K562 (cell line): ENCODE data around the gene LIN9. TPM values are rescaled to one million over a fixed set of nuclear protein-coding genes. Genes with fewer than 3 reads are reported as not detected.

Source experiments
- ATAC-seq: fragments of 200-7000 bp; cut with Tn5 transposase; 3 replicates; pipeline ENCODE4 v1.9.1; 2020; ENCODE audit warnings: moderate library complexity
- BruUV-seq: library from RNA; stranded (reverse); fragments of 400-500 nt; replicated peaks from 2 replicates; lab custom pipeline; 2021; lab: Mats Ljungman, UMichigan
- CTCF ChIA-PET: fragments of 300-600 bp; formaldehyde crosslinking; extraction: SDS; loops from one replicate; lab custom pipeline; 2021; ENCODE audit warnings: low intra/inter-chr PET ratio; lab: Yijun Ruan, JAX
- POLR2A ChIA-PET: fragments of 300-600, 350-650 bp; sonication (Branson Sonifier 250); formaldehyde crosslinking; extraction: SDS; loops from one replicate; lab custom pipeline; 2021; ENCODE audit warnings: antibody characterized with exemption, inconsistent platforms; lab: Yijun Ruan, JAX
- DNase-seq, 4 experiments: peaks; one replicate each; pipeline versions ENCODE4 v3.0.0 to v3.0.0-alpha.2; 2011 to 2018; ENCODE audit warnings: low spot score in 3 of 4, mixed read lengths in 3 of 4; ENCODE audit errors: extremely low read depth in 1 of 4
- FAIRE-seq: peaks from 2 replicates; lab custom pipeline; 2011; peaks lifted over from hg19 to GRCh38; lab: Jason Lieb, UNC
- H2AFZ ChIP-seq: 2 replicates; pipeline ENCODE4 v1.6.0; 2011; ENCODE audit warnings: low read depth, low read length, control low read depth, inconsistent platforms
- H3K27ac ChIP-seq: fragments of 200-600 bp; 3 replicates; pipeline ENCODE4 v1.8.0; 2011; ENCODE audit warnings: low read depth, mild to moderate bottlenecking, control low read depth, inconsistent platforms, low read length, moderate library complexity, mixed read lengths; ENCODE audit errors: extremely low read depth
- H3K27me3 ChIP-seq, 2 experiments: fragments of 300-600 bp in 1 of 2; 2 replicates in 1 of 2; 3 replicates in 1 of 2; pipeline versions ENCODE4 v1.6.0 to v1.8.0; 2011; ENCODE audit warnings: inconsistent platforms in 2 of 2, low read length in 2 of 2, mild to moderate bottlenecking in 1 of 2, mixed read lengths in 1 of 2, moderate library complexity in 1 of 2; ENCODE audit not compliant: control insufficient read depth in 2 of 2, insufficient read depth in 2 of 2
- H3K36me3 ChIP-seq: fragments of 300-600 bp; 3 replicates; pipeline ENCODE4 v1.8.0; 2011; ENCODE audit warnings: mild to moderate bottlenecking, low read length, inconsistent platforms; ENCODE audit not compliant: control insufficient read depth, insufficient read depth
- H3K4me1 ChIP-seq, 2 experiments: fragments of 200-600 bp in 1 of 2; replicated peaks in 1 of 2; 2 replicates in 1 of 2; 3 replicates in 1 of 2; pipeline versions ENCODE4 v1.5.1 to v1.8.0; 2011; ENCODE audit warnings: inconsistent platforms in 2 of 2, low read length in 2 of 2, mild to moderate bottlenecking in 1 of 2, mixed read lengths in 1 of 2, moderate library complexity in 1 of 2; ENCODE audit not compliant: control insufficient read depth in 2 of 2, insufficient read depth in 2 of 2
- H3K4me2 ChIP-seq: 2 replicates; pipeline ENCODE4 v1.6.1; 2011; ENCODE audit warnings: low read length, control low read depth, inconsistent platforms, mixed read lengths; ENCODE audit not compliant: insufficient read depth
- H3K4me3 ChIP-seq: fragments of 200-600 bp; sonication (generic), shearing (Covaris generic); 2 replicates; pipeline ENCODE4 v1.5.1; 2016; ENCODE audit warnings: control low read depth, inconsistent platforms
- H3K79me2 ChIP-seq: fragments of 200-600 bp; 3 replicates; pipeline ENCODE4 v1.8.0; 2011; ENCODE audit warnings: low read length, inconsistent platforms; ENCODE audit not compliant: control insufficient read depth, insufficient read depth
- H3K9ac ChIP-seq, 2 experiments: 2 replicates each; pipeline versions ENCODE4 v1.6.0 to v1.6.1; 2011; ENCODE audit warnings: low read depth in 2 of 2, low read length in 2 of 2, control low read depth in 1 of 2, inconsistent platforms in 1 of 2, mild to moderate bottlenecking in 1 of 2, mixed read lengths in 1 of 2; ENCODE audit not compliant: insufficient read depth in 1 of 2
- H3K9me1 ChIP-seq: one replicate; pipeline ENCODE4 v1.6.0; 2011; ENCODE audit warnings: inconsistent platforms, mild to moderate bottlenecking, low read length, moderate library complexity; ENCODE audit not compliant: control insufficient read depth, insufficient read depth
- H3K9me3 ChIP-seq: replicated peaks from 2 replicates; pipeline ENCODE4 v1.5.1; 2011; ENCODE audit warnings: low read depth, low read length, inconsistent platforms; ENCODE audit not compliant: control insufficient read depth, insufficient read depth
- H4K20me1 ChIP-seq: replicated peaks from 2 replicates; pipeline ENCODE4 v1.6.1; 2011; ENCODE audit warnings: low read length, inconsistent platforms, mixed read lengths; ENCODE audit not compliant: control insufficient read depth, insufficient read depth
- AFF1 ChIP-seq, 2 experiments: fragments of 450-650 bp; IDR thresholded peaks; 2 replicates each; pipeline ENCODE4 v1.6.1; 2018; ENCODE audit warnings: mild to moderate bottlenecking in 2 of 2, low read depth in 1 of 2; ENCODE audit not compliant: partially characterized antibody in 2 of 2
- BRF1 ChIP-seq: IDR thresholded peaks from 3 replicates; pipeline ENCODE4 v1.6.1; 2011; ENCODE audit warnings: borderline replicate concordance, mild to moderate bottlenecking; ENCODE audit not compliant: insufficient read length; ENCODE audit errors: extremely low read depth
- CCAR2 ChIP-seq: fragments of 200-400 bp; formaldehyde crosslinking; IDR thresholded peaks from 2 replicates; pipeline ENCODE4 v1.6.1; 2017; ENCODE audit warnings: mild to moderate bottlenecking, low read depth, low read length
- LEF1 ChIP-seq: fragments of 450-650 bp; IDR thresholded peaks from 2 replicates; pipeline ENCODE4 v1.6.1; 2016; ENCODE audit warnings: mild to moderate bottlenecking
- NFE2L1 ChIP-seq: fragments of 450-650 bp; IDR thresholded peaks from 2 replicates; pipeline ENCODE4 v1.6.1; 2016; ENCODE audit warnings: missing genetic modification characterization, low read depth, mild to moderate bottlenecking, missing compliant biosample characterization, moderate library complexity, borderline replicate concordance
- RFX7 ChIP-seq: fragments of 250-450 bp; sonication (Bioruptor Pico); IDR thresholded peaks from 2 replicates; pipeline ENCODE4 v1.5.1; 2021; ENCODE audit warnings: mild to moderate bottlenecking
- SP2 ChIP-seq: IDR thresholded peaks from 2 replicates; pipeline ENCODE4 v1.6.1; 2011; ENCODE audit warnings: mild to moderate bottlenecking, low read depth, low read length, moderate library complexity; ENCODE audit not compliant: poor library complexity, severe bottlenecking; ENCODE audit errors: extremely low read depth
- TAF9B ChIP-seq: fragments of 450-650 bp; IDR thresholded peaks from 2 replicates; pipeline ENCODE4 v1.6.1; 2018; ENCODE audit warnings: mild to moderate bottlenecking; ENCODE audit not compliant: partially characterized antibody
- THAP12 ChIP-seq: fragments of 250-450 bp; sonication (Bioruptor Pico); IDR thresholded peaks from 2 replicates; pipeline ENCODE4 v1.9.0; 2021; ENCODE audit warnings: mild to moderate bottlenecking, inconsistent platforms
- ZBTB43 ChIP-seq: sonication (generic); formaldehyde crosslinking; IDR thresholded peaks from 2 replicates; pipeline ENCODE4 v1.8.0; 2023; ENCODE audit warnings: mild to moderate bottlenecking, missing genetic modification reagents
- WGBS: fragments of 100-300 bp; shearing (Covaris generic); methylation state at CpG from one replicate; pipeline ENCODE4 v1.1.6; 2016; ENCODE audit warnings: low coverage, mixed read lengths; ENCODE audit not compliant: insufficient coverage; ENCODE audit errors: missing lambda C conversion rate; 5-methylcytosine and 5-hydroxymethylcytosine counted together
- in situ Hi-C: fragments of 300-500 bp; cut with MboI; formaldehyde crosslinking; loops from 4 replicates; pipeline ENCODE4 v1.15.0; 2018; ENCODE audit warnings: inconsistent platforms, mixed read lengths
- intact Hi-C: fragments of 100-400 bp; cut with micrococcal nuclease; formaldehyde crosslinking; loops from 2 replicates; pipeline ENCODE4 v1.14.2; 2022
- polyA plus RNA-seq, 8 experiments: library from polyadenylated mRNA; depleted of rRNA in 4 of 8; stranded (reverse) in 5 of 8; unstranded in 3 of 8; fragments of >200 nt; fragmentation: Nextera tagmentation in 2 of 8; fragmentation: Illumina TruSeq in 1 of 8; extraction: Ambion mirVana in 2 of 8; extraction: Trizol in 1 of 8; gene quantifications; 2 replicates each; pipeline versions ENCODE4 v1.2.1 to v1.2.3, GENCODE V29; 2011 to 2014; ENCODE audit warnings: inconsistent platforms in 1 of 8, missing spikeins in 1 of 8
- total RNA-seq, 7 experiments: library from RNA; depleted of rRNA in 6 of 7; stranded (reverse); fragments of >200 nt in 6 of 7; fragmentation: Illumina TruSeq in 2 of 7; extraction: Trizol in 2 of 7; gene quantifications; 2 replicates each; pipeline versions ENCODE4 v1.2.1 to v1.2.3, GENCODE V29; 2011 to 2021; ENCODE audit warnings: low replicate concordance in 1 of 7
- TF ChIP-seq, protein P1 (sequence below): fragments of 450-650 bp; IDR thresholded peaks from 2 replicates; pipeline ENCODE4 v1.6.1; 2017; ENCODE audit warnings: antibody characterized with exemption

The LIN9 gene
- total and polyA plus RNA-seq, 9 of the 15 experiments (the other 6 are each of a cell fraction or from before 2014, with no cell fraction given), result 18.8 to 33.0 (median 25.5) TPM

- no peak for DNase-seq
- BruUV-seq, result no TSS peak
- 82% methylated on average over 10 of the region's 10 CpGs for WGBS
- no peaks in the 10 kb centered on the region for H3K9me1 ChIP-seq
- no peak for ATAC-seq
- ChIA-PET POLR2A (interaction anchor here (1.6 kb wide), 1 partner anchor 11 kb away, joined by 4 read pairs; no protein-coding TSS in a partner anchor), CTCF (no interaction called here)
- no peaks in the 10 kb centered on the region for H3K79me2 ChIP-seq
- H4K20me1 ChIP-seq, result no peaks in the 10 kb centered on the region
- TF ChIP-seq NFE2L1 (tag) (no peak), BRF1 (no peak), THAP12 (CRISPR knock-in tag) (no peak), LEF1 (no peak), AFF1 (IDR thresholded peaks at IDR 0.05; ENCODE audit: low read depth in 1 of 2, partially characterized antibody in 2 of 2) (no peak), CCAR2 (no peak), SP2 (no peak), TAF9B (no peak), RFX7 (no peak), ZBTB43 (CRISPR knock-in tag) (no peak)
- TF ChIP-seq, protein P1, sequence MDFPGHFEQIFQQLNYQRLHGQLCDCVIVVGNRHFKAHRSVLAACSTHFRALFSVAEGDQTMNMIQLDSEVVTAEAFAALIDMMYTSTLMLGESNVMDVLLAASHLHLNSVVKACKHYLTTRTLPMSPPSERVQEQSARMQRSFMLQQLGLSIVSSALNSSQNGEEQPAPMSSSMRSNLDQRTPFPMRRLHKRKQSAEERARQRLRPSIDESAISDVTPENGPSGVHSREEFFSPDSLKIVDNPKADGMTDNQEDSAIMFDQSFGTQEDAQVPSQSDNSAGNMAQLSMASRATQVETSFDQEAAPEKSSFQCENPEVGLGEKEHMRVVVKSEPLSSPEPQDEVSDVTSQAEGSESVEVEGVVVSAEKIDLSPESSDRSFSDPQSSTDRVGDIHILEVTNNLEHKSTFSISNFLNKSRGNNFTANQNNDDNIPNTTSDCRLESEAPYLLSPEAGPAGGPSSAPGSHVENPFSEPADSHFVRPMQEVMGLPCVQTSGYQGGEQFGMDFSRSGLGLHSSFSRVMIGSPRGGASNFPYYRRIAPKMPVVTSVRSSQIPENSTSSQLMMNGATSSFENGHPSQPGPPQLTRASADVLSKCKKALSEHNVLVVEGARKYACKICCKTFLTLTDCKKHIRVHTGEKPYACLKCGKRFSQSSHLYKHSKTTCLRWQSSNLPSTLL, result no peak
- peaks cover 29% of the 10 kb centered on the region for H3K36me3 ChIP-seq
- no peak overlapping the region for H3K4me3 ChIP-seq
- FAIRE-seq, result no peak
- in situ Hi-C loops, result no loop called here
- peaks cover 13 to 14% of the 10 kb centered on the region in 2 experiments for H3K4me1 ChIP-seq
- H3K9me3 ChIP-seq, result no peaks in the 10 kb centered on the region
- H3K4me2 ChIP-seq, result no peak overlapping the region
- H2AFZ ChIP-seq, result no peak overlapping the region
- no peak overlapping the region for H3K27ac ChIP-seq
- intact Hi-C loops, result no loop called here
- no peak overlapping the region for H3K9ac ChIP-seq
- no peaks in the 10 kb centered on the region for H3K27me3 ChIP-seq
Measured at GRCh38 chr1:226355016-226355415, 46.1 kb upstream of the LIN9 start.
